Gastrocnemius medialis (tissue), 4 donors: ENCODE data around the gene GALNT2.

Source experiments
- CTCF ChIP-seq, 5 experiments: fragments of 450-650 bp in 3 of 5; fragments of 200-600 bp in 2 of 5; sonication (generic) in 2 of 5; IDR thresholded peaks in 4 of 5; conservative IDR thresholded peaks in 1 of 5; 1 replicate in 4 of 5; 2 replicates in 1 of 5; pipeline ENCODE4 v1.5.1; 2016 to 2019; ENCODE audit warnings: antibody characterized with exemption in 5 of 5, mild to moderate bottlenecking in 3 of 5, moderate library complexity in 3 of 5
- POLR2A ChIP-seq, 2 donors: fragments of 450-650 bp; IDR thresholded peaks; one replicate each; pipeline ENCODE4 v1.6.1; 2017; ENCODE audit warnings: antibody characterized with exemption in 2 of 2, mild to moderate bottlenecking in 2 of 2, moderate library complexity in 2 of 2

GRCh38 chr1:230235876-230236275, 168.8 kb downstream of the GALNT2 start:
- TF ChIP-seq CTCF (IDR thresholded peaks at IDR 0.05 in 4 of 5, conservative IDR thresholded peaks at IDR 0.05 in 1 of 5), result no peak
- TF ChIP-seq POLR2A (IDR thresholded peaks at IDR 0.05), result no peak
